A549 (cell line): ENCODE data around the gene TNRC6A.

Source experiments
- CTCF ChIP-seq: fragments of >200 bp; sonication (Bioruptor Twin); formaldehyde crosslinking; IDR thresholded peaks from 3 replicates; pipeline ENCODE4 v1.5.1; 2016
- HDAC2 ChIP-seq: fragments of 200-600 bp; sonication (generic); IDR thresholded peaks from 2 replicates; pipeline ENCODE4 v1.6.1; 2016
- POLR2A ChIP-seq: IDR thresholded peaks from 2 replicates; pipeline ENCODE4 v1.6.1; 2012; ENCODE audit warnings: mild to moderate bottlenecking, low read length
- REST ChIP-seq: fragments of 200-600 bp; sonication (generic); IDR thresholded peaks from 2 replicates; pipeline ENCODE4 v1.6.1; 2016; ENCODE audit warnings: antibody characterized with exemption, mild to moderate bottlenecking, moderate library complexity
- ZC3H11A ChIP-seq: fragments of 450-650 bp; IDR thresholded peaks from 2 replicates; pipeline ENCODE4 v1.6.1; 2014; ENCODE audit warnings: antibody characterized with exemption, mild to moderate bottlenecking

- no peak for TF ChIP-seq CTCF
- TF ChIP-seq POLR2A: no peak
- TF ChIP-seq REST: no peak
- TF ChIP-seq ZC3H11A: no peak
- no peak for TF ChIP-seq HDAC2
These were observed 36.6 kb upstream of the TNRC6A start for GRCh38 chr16:24692854-24693253.
